Measurements from ENCODE around the gene BSPRY. TPM values are rescaled to one million over a fixed set of nuclear protein-coding genes. Genes with fewer than 3 reads are reported as not detected.
"Not testable (repeated sequence)": the region's sequence is repeated elsewhere in the genome, so short reads cannot be mapped to it uniquely, and the experiment has no call there.

BSPRY gene
- total RNA-seq, 4 donors from 2014 or later, result 0.40 to 1.9 TPM; not detected in 2

DNA sequence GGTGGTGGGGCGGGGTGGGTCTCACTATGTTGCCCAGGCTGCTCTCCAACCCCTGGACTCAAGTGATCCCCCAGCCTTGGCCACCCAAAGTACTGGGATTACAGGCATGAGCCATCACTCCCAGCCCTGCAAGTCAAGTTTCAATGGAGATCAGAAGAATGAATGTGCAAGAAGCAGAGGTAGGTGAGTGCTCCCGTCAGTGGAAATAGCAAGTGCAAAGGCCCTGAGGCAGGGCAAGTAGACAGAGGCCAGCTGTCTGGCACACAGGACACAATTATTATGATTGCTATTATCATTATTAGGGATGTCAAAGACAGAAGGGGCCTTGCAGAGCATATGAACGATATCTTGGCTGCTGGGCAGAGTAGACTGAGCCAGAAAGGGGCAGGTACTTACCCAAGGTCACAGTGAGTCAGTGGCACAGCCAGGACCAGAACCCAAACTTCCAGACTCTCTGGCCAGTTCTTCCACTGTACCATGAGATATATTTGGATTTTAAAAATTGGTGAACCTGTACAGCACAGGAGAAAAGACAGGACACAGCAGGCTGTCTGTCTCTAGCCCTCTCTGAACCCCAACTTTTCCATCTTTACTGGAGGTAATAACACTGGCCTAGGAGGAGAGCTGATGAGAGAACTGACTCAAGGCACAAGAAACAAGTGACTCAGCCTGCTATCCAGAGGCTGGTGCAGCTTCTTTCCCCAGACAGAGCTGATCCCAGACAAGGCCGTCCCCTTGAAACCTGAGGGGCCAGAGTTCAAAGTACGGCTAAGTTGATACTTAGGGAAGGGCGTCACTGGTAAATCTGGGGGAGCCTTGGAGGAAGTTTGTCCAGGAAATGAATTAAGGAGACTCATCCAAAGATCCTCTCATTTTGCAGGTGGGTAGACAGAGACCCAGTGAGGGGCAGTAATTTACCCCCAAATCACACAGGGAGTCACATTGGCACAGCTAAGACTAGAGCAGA is 26.0 kb downstream of the BSPRY start:
- H3K4me3 ChIP-seq, result peak overlapping the region in 1 of 2 donors; percentile 83
- H3K9me3 ChIP-seq, result no peaks in the 10 kb centered on the region
- no peaks in the 10 kb centered on the region for H3K36me3 ChIP-seq
- no peak overlapping the region for H3K27ac ChIP-seq
- H3K4me1 ChIP-seq, result peaks cover 0 to 5% of the 10 kb centered on the region in 2 donors
- intact Hi-C loops (cut with DNase I; ENCODE audit: low total_unique reads), result no loop called here
- no peak for TF ChIP-seq POLR2A (IDR thresholded peaks at IDR 0.05)
- TF ChIP-seq, protein P1, sequence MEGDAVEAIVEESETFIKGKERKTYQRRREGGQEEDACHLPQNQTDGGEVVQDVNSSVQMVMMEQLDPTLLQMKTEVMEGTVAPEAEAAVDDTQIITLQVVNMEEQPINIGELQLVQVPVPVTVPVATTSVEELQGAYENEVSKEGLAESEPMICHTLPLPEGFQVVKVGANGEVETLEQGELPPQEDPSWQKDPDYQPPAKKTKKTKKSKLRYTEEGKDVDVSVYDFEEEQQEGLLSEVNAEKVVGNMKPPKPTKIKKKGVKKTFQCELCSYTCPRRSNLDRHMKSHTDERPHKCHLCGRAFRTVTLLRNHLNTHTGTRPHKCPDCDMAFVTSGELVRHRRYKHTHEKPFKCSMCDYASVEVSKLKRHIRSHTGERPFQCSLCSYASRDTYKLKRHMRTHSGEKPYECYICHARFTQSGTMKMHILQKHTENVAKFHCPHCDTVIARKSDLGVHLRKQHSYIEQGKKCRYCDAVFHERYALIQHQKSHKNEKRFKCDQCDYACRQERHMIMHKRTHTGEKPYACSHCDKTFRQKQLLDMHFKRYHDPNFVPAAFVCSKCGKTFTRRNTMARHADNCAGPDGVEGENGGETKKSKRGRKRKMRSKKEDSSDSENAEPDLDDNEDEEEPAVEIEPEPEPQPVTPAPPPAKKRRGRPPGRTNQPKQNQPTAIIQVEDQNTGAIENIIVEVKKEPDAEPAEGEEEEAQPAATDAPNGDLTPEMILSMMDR (IDR thresholded peaks at IDR 0.05), result no peak
- no peaks in the 10 kb centered on the region for H3K27me3 ChIP-seq
- no peak for DNase-seq

- Histone ChIP-seq H3K9me3 (no peaks in the 10 kb centered on the region), H3K27me3 (no peaks in the 10 kb centered on the region), H3K27ac (peak within 1 kb of the TSS; percentile 81 to 89), H3K36me3 (no peaks in the 10 kb centered on the region), H3K4me3 (peak within 1 kb of the TSS; percentile 74 to 83), H3K4me1 (peaks cover 0 to 5% of the 10 kb centered on the region in 2 donors)
- peak; percentile 81 to 82 for DNase-seq
- TF ChIP-seq POLR2A (IDR thresholded peaks at IDR 0.05), result peak; percentile 47 to 84
- TF ChIP-seq, protein P1 (IDR thresholded peaks at IDR 0.05), result no peak
- intact Hi-C loops (cut with DNase I; ENCODE audit: low total_unique reads), result no loop called here
Measured at GRCh38 chr9:113376634-113377567, 27.6 kb downstream of the BSPRY start, which contains the start of gene HDHD3. HDHD3 (minus strand) TSS chr9:113376986; CDS start chr9:113374354, 2,632 bp downstream.

DNA sequence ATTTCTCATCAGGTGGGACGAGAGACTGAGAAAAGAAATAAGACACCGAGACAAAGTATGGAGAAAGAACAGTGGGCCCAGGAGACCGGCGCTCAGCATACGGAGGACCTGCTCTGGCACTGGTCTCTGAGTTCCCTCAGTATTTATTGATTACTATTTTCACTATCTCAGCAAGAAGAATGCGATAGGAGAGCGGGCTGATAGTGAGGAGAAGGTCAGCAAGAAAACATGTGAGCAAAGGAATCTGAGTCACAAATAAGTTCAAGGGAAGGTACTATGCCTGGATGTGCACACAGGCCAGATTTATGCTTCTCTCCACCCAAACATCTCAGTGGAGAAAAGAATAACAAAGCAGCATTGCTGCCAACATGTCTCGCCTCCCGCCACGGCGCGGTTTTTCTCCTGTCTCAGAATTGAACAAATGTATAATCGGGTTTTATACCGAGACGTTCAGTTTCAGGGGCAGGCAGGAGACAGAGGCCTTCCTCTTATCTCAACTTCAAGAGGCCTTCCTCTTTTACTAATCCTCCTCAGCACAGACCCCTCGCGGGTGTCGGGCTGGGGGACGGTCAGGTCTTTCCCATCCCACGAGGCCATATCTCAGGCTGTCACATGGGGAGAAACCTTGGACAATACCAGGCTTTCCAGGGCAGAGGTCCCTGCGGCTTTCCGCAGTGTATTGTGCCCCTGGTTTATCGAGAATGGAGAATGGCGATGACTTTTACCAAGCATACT is 29.9 kb downstream of the BSPRY start:
- H3K4me1 ChIP-seq; DNase-seq; H3K27me3 ChIP-seq; H3K9me3 ChIP-seq; H3K36me3 ChIP-seq; intact Hi-C loops (cut with DNase I; ENCODE audit: low total_unique reads); H3K4me3 ChIP-seq; H3K27ac ChIP-seq: not testable (repeated sequence)

GRCh38 chr9:113379829-113380210 is 30.5 kb downstream of the BSPRY start:
- H3K27ac ChIP-seq; H3K9me3 ChIP-seq; DNase-seq; intact Hi-C loops (cut with DNase I; ENCODE audit: low total_unique reads); H3K4me3 ChIP-seq; H3K27me3 ChIP-seq; H3K4me1 ChIP-seq; H3K36me3 ChIP-seq: not testable (repeated sequence)

DNA sequence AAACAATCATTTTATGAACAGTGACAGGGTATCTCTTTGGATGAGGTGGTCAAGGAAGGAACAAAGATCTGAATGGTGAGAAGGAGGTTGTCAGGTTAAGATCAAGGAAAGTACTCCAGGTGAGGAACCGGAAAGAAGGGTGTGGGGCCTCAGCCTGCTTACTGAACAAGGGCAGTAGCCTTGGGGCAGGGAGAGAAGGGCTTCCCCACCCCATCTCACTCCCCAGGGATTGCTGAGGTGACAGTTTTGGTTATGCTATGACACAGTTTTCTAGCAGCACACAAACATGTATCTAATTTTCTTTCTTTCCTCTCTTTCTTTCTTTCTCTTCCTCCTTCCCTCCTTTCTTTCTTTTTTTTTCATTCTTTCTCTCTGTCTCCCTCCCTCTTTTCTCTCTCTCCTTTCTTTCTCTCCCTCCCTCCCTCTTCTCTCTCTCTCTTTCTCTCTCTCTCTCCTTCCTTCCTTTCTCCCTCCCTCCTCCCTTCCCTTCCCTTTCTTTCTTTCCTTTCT is 31.6 kb downstream of the BSPRY start:
- no peaks in the 10 kb centered on the region for H3K36me3 ChIP-seq
- intact Hi-C loops (cut with DNase I; ENCODE audit: low total_unique reads), result no loop called here
- H3K9me3 ChIP-seq, result no peaks in the 10 kb centered on the region
- TF ChIP-seq, protein P1 (IDR thresholded peaks at IDR 0.05), result no peak
- TF ChIP-seq POLR2A (IDR thresholded peaks at IDR 0.05), result no peak
- H3K27me3 ChIP-seq, result no peaks in the 10 kb centered on the region
- no peak overlapping the region for H3K27ac ChIP-seq
- no peak overlapping the region for H3K4me3 ChIP-seq
- no peaks in the 10 kb centered on the region for H3K4me1 ChIP-seq
- DNase-seq, result no peak

GRCh38 chr9:113381441-113381840 is 32.1 kb downstream of the BSPRY start:
- H3K4me3 ChIP-seq; H3K9me3 ChIP-seq; H3K4me1 ChIP-seq; H3K27ac ChIP-seq; H3K36me3 ChIP-seq; intact Hi-C loops (cut with DNase I; ENCODE audit: low total_unique reads); H3K27me3 ChIP-seq; DNase-seq: not testable (repeated sequence)

Measured in uterus (tissue), 4 donors.